ENCODE measurements around the gene QDPR.

QDPR gene

DNA sequence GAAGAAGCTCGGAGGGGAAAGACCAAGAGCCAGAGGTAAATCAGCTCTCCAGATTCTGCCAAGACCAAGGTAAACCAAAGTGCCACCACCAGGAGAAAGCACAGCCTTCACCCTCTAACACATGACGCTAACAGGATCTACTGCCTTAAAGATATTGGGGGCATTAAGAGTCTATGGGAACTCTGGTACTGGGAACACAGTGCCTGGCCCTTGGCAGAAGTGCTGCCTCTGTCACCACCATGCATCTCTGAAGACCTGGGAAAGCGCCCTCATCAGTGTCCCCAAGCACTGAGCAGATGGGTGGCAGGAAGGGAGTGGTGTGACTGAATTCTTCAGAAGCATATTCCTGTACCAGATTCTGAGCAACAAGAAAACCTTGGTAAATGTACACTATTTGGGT lies 1.3 kb downstream of the QDPR start:
- Histone ChIP-seq H3K27me3 (ENCODE audit: control insufficient read depth, insufficient read depth, low read length) (no peaks in the 10 kb centered on the region; the same call in 1 of the 2 replicates), H3K36me3 (ENCODE audit: control insufficient read depth, insufficient read depth, low read length) (peaks cover 12% of the 10 kb centered on the region), H3K9ac (ENCODE audit: low read length) (no peak overlapping the region), H3K4me1 (ENCODE audit: control insufficient read depth, insufficient read depth, low read length) (no peaks in the 10 kb centered on the region; the same call in 1 of the 2 replicates), H3K4me3 (ENCODE audit: low read depth, low read length) (peak overlapping the region; percentile 67; the same call in 1 of the 2 replicates), H3K27ac (ENCODE audit: low read depth, low read length) (no peak overlapping the region), H3K9me3 (ENCODE audit: control insufficient read depth, insufficient read depth, low read depth, low read length) (no peaks in the 10 kb centered on the region)

DNA sequence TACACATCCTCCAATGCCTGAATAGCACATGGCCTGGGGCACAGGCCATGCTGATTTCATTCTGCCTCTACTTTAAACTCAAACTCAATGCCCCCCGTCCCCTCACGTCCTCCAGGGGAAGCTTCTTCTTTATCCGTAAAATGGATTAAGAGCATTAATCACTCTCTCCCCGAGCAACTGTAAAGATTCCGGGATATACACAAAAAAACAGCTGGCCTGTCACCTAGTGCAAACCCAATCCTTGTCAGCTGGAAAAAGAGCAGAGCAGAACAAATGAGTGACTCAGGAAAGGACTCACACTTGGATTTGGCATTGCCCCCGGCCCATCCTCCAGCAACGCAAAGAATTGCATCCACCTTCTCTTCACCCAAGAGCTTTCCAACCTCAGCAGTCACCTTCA lies 7.8 kb downstream of the QDPR start:
- Histone ChIP-seq H3K27ac (ENCODE audit: low read depth, low read length) (no peak overlapping the region), H3K36me3 (ENCODE audit: control insufficient read depth, insufficient read depth, low read length) (peaks cover 53% of the 10 kb centered on the region)

DNA sequence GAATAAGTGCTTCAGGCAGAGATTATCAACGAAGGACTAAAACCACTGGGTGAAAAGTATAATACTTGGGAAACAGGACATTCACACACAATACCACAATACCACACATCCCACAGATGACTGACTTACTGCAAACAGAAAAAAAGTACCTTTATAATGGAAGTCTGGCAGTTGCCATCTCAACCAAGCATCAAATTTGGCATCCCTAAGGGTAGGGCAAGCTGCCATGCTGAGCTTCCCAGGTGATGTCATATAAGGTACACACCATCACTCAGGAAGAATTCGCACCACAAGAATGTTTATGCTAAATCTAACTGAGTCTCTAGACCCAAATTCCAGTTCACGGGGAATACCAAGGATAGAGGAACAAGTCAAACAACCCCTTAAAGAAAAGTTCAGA lies 9.1 kb downstream of the QDPR start:
- H3K36me3 ChIP-seq (ENCODE audit: control insufficient read depth, insufficient read depth, low read length) = peaks cover 55% of the 10 kb centered on the region
- peaks cover 3% of the 10 kb centered on the region; the same call in 1 of the 2 replicates for H3K4me1 ChIP-seq (ENCODE audit: control insufficient read depth, insufficient read depth, low read length)
- H3K9me3 ChIP-seq (ENCODE audit: control insufficient read depth, insufficient read depth, low read depth, low read length) = no peaks in the 10 kb centered on the region
- no peak overlapping the region for H3K4me3 ChIP-seq (ENCODE audit: low read depth, low read length)
- no peak overlapping the region for H3K27ac ChIP-seq (ENCODE audit: low read depth, low read length)
- no peak overlapping the region for H3K9ac ChIP-seq (ENCODE audit: low read length)
- no peaks in the 10 kb centered on the region for H3K27me3 ChIP-seq (ENCODE audit: control insufficient read depth, insufficient read depth, low read length)

More for the DNA sequence above, 7.8 kb downstream of the QDPR start:
- H3K4me1 ChIP-seq (ENCODE audit: control insufficient read depth, insufficient read depth, low read length) = no peaks in the 10 kb centered on the region
- H3K4me3 ChIP-seq (ENCODE audit: low read depth, low read length) = no peak overlapping the region
- no peak overlapping the region for H3K9ac ChIP-seq (ENCODE audit: low read length)
- H3K9me3 ChIP-seq (ENCODE audit: control insufficient read depth, insufficient read depth, low read depth, low read length) = no peaks in the 10 kb centered on the region
- no peaks in the 10 kb centered on the region for H3K27me3 ChIP-seq (ENCODE audit: control insufficient read depth, insufficient read depth, low read length)

DNA sequence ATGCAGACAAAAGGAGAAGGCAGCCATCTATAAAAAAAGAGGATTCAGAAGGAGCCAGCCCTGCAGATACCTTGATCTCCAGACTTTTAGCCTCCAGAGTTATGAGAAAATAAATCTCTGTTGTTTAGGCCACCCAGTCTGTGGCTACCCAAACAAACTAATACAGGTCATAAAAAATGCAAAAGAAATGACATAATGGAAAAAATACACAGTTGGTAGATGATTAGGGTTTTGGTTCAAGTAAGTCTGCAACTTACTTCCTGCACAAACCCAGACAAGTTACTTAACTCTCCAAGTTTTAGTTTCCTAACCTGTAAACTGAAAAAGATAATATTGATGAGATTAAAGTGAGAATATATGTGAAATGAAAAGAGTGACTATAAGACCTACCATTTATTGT lies 11.3 kb downstream of the QDPR start:
- H3K9me3 ChIP-seq (ENCODE audit: control insufficient read depth, insufficient read depth, low read depth, low read length) = no peaks in the 10 kb centered on the region
- peaks cover 3% of the 10 kb centered on the region; the same call in 1 of the 2 replicates for H3K4me1 ChIP-seq (ENCODE audit: control insufficient read depth, insufficient read depth, low read length)
- peaks cover 56% of the 10 kb centered on the region for H3K36me3 ChIP-seq (ENCODE audit: control insufficient read depth, insufficient read depth, low read length)
- no peak overlapping the region for H3K27ac ChIP-seq (ENCODE audit: low read depth, low read length)
- H3K9ac ChIP-seq (ENCODE audit: low read length) = no peak overlapping the region
- H3K4me3 ChIP-seq (ENCODE audit: low read depth, low read length) = no peak overlapping the region
- H3K27me3 ChIP-seq (ENCODE audit: control insufficient read depth, insufficient read depth, low read length) = no peaks in the 10 kb centered on the region

DNA sequence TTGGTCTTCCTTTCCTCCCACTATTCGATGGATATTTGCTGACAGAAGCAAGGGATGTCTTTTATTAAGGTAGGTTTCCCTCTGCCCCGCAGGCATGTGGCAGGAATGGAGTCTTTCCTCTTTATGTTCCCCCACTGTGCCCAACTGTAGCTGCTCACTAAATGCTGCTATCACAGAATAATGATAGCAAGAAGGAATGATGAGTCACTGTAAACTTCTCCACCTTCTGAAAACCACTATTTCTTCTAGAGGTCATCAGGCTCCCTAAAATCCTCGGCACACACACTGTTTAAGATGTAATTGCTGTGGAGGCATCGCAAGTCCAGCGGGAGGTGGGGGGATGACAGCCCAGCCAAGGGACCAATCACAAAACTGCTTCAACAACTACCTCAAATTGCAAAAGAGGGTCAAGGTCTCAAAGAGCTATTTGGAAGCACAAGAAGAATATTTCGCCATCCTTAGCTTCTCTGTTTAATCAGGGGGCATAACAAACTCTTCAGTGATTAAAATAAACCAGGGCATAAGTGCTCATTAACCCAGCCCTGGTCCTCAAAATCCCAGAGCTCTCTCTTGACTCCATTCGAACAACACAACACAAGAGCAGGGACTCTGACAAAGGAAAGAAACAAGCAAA lies 13.9 kb downstream of the QDPR start:
- Histone ChIP-seq H3K27ac (ENCODE audit: low read depth, low read length) (no peak overlapping the region), H3K27me3 (ENCODE audit: control insufficient read depth, insufficient read depth, low read length) (no peaks in the 10 kb centered on the region), H3K4me1 (ENCODE audit: control insufficient read depth, insufficient read depth, low read length) (peaks cover 20% of the 10 kb centered on the region), H3K9me3 (ENCODE audit: control insufficient read depth, insufficient read depth, low read depth, low read length) (no peaks in the 10 kb centered on the region), H3K4me3 (ENCODE audit: low read depth, low read length) (no peak overlapping the region), H3K9ac (ENCODE audit: low read length) (no peak overlapping the region), H3K36me3 (ENCODE audit: control insufficient read depth, insufficient read depth, low read length) (peaks cover 58% of the 10 kb centered on the region)

DNA sequence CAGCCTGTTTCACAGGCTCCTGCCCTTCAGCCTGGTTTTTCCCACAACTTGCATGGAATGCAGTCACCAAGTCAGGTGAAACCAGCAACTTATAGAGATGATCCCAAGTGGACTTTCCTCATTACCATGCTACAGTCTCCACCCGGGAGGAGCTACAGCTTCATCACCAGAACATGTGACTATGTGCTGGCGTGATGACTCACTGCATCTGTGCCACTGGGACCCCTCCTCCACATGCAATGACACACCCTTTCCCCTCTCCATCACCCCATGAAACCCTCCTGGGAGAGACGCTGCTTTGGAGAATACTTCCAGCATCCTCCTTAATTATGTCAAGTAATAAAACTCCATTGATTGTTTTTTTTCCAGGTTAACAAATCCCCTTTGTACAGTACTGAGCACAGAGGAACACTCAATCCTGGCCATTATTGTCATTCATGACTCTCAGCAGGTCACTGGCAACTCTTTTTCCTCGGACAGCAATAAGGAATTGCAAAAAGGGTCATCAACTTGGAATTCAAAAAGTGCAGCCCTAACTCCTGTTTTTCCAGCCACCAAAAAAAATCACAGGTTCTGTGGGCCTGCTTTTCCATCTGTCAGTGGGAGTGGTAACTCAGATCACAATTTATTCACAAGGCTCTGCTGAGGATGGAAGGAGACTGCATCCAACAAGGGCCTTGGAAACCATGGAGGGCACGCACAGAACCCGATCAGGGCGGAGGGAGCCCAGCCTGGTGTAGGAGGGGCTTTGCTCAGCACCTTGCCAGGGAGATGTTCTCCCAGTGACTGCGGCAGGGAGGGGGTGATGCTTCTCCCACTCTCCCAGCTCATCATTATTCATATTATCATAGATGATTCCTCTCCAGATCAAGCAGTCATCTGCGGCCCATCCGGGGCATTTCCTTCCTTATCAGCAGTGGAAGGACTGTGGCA lies 17.4 kb downstream of the QDPR start:
- Histone ChIP-seq H3K4me3 (ENCODE audit: low read depth, low read length) (no peak overlapping the region), H3K27ac (ENCODE audit: low read depth, low read length) (no peak overlapping the region), H3K9ac (ENCODE audit: low read length) (no peak overlapping the region), H3K27me3 (ENCODE audit: control insufficient read depth, insufficient read depth, low read length) (no peaks in the 10 kb centered on the region), H3K36me3 (ENCODE audit: control insufficient read depth, insufficient read depth, low read length) (peaks cover 47% of the 10 kb centered on the region), H3K4me1 (ENCODE audit: control insufficient read depth, insufficient read depth, low read length) (peaks cover 20% of the 10 kb centered on the region), H3K9me3 (ENCODE audit: control insufficient read depth, insufficient read depth, low read depth, low read length) (no peaks in the 10 kb centered on the region)

DNA sequence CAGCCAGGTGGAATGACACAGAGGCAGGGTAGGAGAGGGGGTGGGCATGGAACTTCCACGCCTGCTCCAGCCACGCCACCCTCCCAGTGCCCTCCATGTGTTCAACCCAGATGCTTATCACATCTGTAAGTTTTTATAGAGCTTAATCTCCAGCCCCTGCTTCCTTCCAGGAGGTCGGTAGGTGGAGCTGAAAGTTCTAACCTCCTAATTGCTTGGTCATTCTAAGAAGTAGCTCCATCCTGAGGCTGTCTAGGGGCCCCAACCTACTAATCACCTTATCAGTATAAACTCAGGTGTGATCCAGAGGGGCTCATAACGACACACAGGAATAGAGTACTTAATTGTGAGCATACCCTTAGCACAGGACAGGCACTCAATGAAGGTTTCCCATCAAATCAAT lies 18.3 kb downstream of the QDPR start:
- H3K4me1 ChIP-seq (ENCODE audit: control insufficient read depth, insufficient read depth, low read length) = peaks cover 20% of the 10 kb centered on the region
- H3K27me3 ChIP-seq (ENCODE audit: control insufficient read depth, insufficient read depth, low read length) = no peaks in the 10 kb centered on the region
- peaks cover 48% of the 10 kb centered on the region for H3K36me3 ChIP-seq (ENCODE audit: control insufficient read depth, insufficient read depth, low read length)
- no peak overlapping the region; the same call in 1 of the 2 replicates for H3K27ac ChIP-seq (ENCODE audit: low read depth, low read length)
- no peak overlapping the region for H3K4me3 ChIP-seq (ENCODE audit: low read depth, low read length)
- no peaks in the 10 kb centered on the region for H3K9me3 ChIP-seq (ENCODE audit: control insufficient read depth, insufficient read depth, low read depth, low read length)
- H3K9ac ChIP-seq (ENCODE audit: low read length) = no peak overlapping the region

DNA sequence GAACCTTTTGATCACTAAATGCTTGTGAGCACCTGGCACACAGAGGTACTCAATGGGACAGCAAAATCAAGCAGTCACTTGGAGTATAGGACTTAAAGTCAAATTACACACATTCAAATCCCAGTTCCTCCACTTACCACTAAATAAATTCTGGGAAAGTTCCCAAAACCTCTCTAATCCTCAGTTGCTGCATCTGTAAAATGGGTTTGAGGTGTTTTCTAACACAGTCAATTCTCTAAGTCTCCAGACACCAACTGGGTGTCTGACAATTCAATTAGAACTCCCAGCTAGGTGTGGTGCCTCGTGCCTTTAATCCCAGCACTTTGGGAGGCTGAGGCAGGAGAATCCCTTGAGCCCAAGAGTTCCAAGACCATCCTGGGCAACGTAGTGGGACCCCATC lies 19.0 kb downstream of the QDPR start:
- Histone ChIP-seq H3K9me3 (ENCODE audit: control insufficient read depth, insufficient read depth, low read depth, low read length) (no peaks in the 10 kb centered on the region), H3K27me3 (ENCODE audit: control insufficient read depth, insufficient read depth, low read length) (no peaks in the 10 kb centered on the region), H3K4me3 (ENCODE audit: low read depth, low read length) (no peak overlapping the region), H3K27ac (ENCODE audit: low read depth, low read length) (no peak overlapping the region), H3K9ac (ENCODE audit: low read length) (no peak overlapping the region), H3K36me3 (ENCODE audit: control insufficient read depth, insufficient read depth, low read length) (peaks cover 51% of the 10 kb centered on the region), H3K4me1 (ENCODE audit: control insufficient read depth, insufficient read depth, low read length) (peaks cover 18% of the 10 kb centered on the region)

DNA sequence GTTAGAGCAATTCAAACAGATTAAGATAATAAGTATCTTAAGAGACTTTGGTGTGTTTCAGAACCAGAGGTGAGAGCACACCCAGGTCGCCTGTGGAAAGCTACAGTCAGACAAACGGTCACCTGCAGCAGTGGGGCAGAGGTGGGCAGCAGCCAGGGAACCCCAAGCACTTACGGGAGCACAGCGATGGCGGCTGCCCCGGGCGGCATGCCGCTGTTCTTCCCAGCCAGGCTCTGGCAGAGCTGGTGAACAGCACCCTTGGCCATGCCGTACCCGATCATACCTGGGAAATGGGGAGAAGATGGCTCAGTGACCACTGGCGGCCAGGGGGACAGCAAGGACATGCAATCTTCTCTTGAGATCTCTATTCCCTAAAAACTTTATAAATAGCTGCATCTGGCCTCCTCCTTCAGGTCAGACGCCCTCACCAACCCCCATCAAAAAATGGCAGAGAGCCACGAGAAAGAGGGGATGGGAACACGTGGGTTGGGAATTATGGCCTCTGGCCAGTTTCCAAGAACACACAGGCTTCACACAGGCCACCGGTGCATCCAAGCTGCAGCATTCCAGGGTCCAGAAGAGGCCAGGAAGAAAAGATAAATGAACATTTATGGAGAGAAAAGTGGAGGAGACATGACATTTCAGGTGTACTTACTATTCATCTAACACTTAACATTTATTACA lies 19.7 kb downstream of the QDPR start:
- H3K36me3 ChIP-seq (ENCODE audit: control insufficient read depth, insufficient read depth, low read length) = peaks cover 46% of the 10 kb centered on the region
- H3K27me3 ChIP-seq (ENCODE audit: control insufficient read depth, insufficient read depth, low read length) = no peaks in the 10 kb centered on the region
- H3K4me3 ChIP-seq (ENCODE audit: low read depth, low read length) = no peak overlapping the region
- no peak overlapping the region for H3K27ac ChIP-seq (ENCODE audit: low read depth, low read length)
- no peak overlapping the region for H3K9ac ChIP-seq (ENCODE audit: low read length)
- H3K4me1 ChIP-seq (ENCODE audit: control insufficient read depth, insufficient read depth, low read length) = peaks cover 18% of the 10 kb centered on the region
- no peaks in the 10 kb centered on the region for H3K9me3 ChIP-seq (ENCODE audit: control insufficient read depth, insufficient read depth, low read depth, low read length)

DNA sequence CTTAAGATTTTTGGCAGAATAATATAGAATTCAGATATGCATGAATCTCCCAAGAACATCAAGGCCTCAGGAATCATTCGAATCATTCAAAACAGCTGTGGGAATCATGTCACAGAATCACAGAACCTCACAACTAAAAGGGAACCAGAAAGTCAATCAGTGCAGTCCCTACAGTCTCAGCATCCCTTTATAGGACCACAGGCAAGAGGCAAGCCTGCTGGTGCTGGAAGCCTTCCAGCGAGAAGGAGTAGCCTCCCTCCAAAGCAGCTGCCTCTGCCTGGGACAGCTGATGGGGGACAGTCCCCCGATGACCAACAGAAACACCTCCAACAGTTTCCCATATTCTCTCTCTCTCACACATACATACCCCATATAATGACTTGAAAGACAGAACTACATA lies 20.7 kb downstream of the QDPR start:
- peaks cover 51% of the 10 kb centered on the region for H3K36me3 ChIP-seq (ENCODE audit: control insufficient read depth, insufficient read depth, low read length)

More for the DNA sequence above, 20.7 kb downstream of the QDPR start:
- H3K9me3 ChIP-seq (ENCODE audit: control insufficient read depth, insufficient read depth, low read depth, low read length) = no peaks in the 10 kb centered on the region
- H3K27ac ChIP-seq (ENCODE audit: low read depth, low read length) = no peak overlapping the region
- peaks cover 18% of the 10 kb centered on the region for H3K4me1 ChIP-seq (ENCODE audit: control insufficient read depth, insufficient read depth, low read length)
- no peak overlapping the region for H3K9ac ChIP-seq (ENCODE audit: low read length)
- H3K4me3 ChIP-seq (ENCODE audit: low read depth, low read length) = no peak overlapping the region
- H3K27me3 ChIP-seq (ENCODE audit: control insufficient read depth, insufficient read depth, low read length) = no peaks in the 10 kb centered on the region

Measured in HUES6 (cell line).